ENCODE results near the gene OPA3. TPM values are rescaled to one million over a fixed set of nuclear protein-coding genes. Genes with fewer than 3 reads are reported as not detected.
"Not testable (repeated sequence)": the region's sequence is repeated elsewhere in the genome, so short reads cannot be mapped to it uniquely, and the experiment has no call there.

Gene OPA3
- total RNA-seq, 4 donors from 2014 or later: 5.4 to 30.8 (median 17.0) TPM

GRCh38 chr19:45514376-45515051, 70.1 kb downstream of the OPA3 start:
- no peak overlapping the region for H3K4me3 ChIP-seq (replicated peaks in 1 of 3)
- 80 to 84% methylated on average over 6 to 8 of the region's 13 CpGs for WGBS, 2 donors
- no peak for DNase-seq
- H3K9me3 ChIP-seq: no peaks in the 10 kb centered on the region
- intact Hi-C loops (cut with DNase I): no loop called here
- peaks cover 15 to 27% of the 10 kb centered on the region in 2 donors for H3K4me1 ChIP-seq
- TF ChIP-seq CTCF (IDR thresholded peaks at IDR 0.05) (no peak), POLR2A (IDR thresholded peaks at IDR 0.05) (no peak)
- H3K27ac ChIP-seq: peak overlapping the region in 2 of 3 donors; percentile 32 to 41
- H3K27me3 ChIP-seq: no peaks in the 10 kb centered on the region
- H3K36me3 ChIP-seq: peaks cover 9 to 12% of the 10 kb centered on the region in 2 donors

- H3K27me3 ChIP-seq: no peaks in the 10 kb centered on the region
- intact Hi-C loops (cut with DNase I): no loop called here
- peaks cover 23 to 29% of the 10 kb centered on the region in 2 donors for H3K4me1 ChIP-seq
- H3K4me3 ChIP-seq (replicated peaks in 1 of 3): no peak overlapping the region
- H3K9me3 ChIP-seq: no peaks in the 10 kb centered on the region
- H3K27ac ChIP-seq: no peak overlapping the region
- DNase-seq: no peak
- peaks cover 0 to 5% of the 10 kb centered on the region in 2 donors for H3K36me3 ChIP-seq
- WGBS, 2 donors: 91 to 93% methylated on average over 6 of the region's 6 CpGs
- no peak for TF ChIP-seq CTCF (IDR thresholded peaks at IDR 0.05)
These were observed 71.6 kb downstream of the OPA3 start for GRCh38 chr19:45512881-45513483.

- Histone ChIP-seq H3K4me3 (replicated peaks in 1 of 3) (no peak overlapping the region), H3K27ac (no peak overlapping the region)
- WGBS, 2 donors: 90% methylated on average over 5 of the region's 5 CpGs
These were observed 73.5 kb downstream of the OPA3 start for GRCh38 chr19:45511074-45511473.

GRCh38 chr19:45510352-45510751, 74.2 kb downstream of the OPA3 start:
- 86 to 88% methylated on average over 11 of the region's 11 CpGs for WGBS, 2 donors
- peaks cover 26 to 34% of the 10 kb centered on the region in 2 donors for H3K4me1 ChIP-seq
- H3K27me3 ChIP-seq; intact Hi-C loops (cut with DNase I); H3K4me3 ChIP-seq (replicated peaks in 1 of 3); H3K9me3 ChIP-seq; H3K27ac ChIP-seq; DNase-seq; H3K36me3 ChIP-seq: not testable (repeated sequence)

More at GRCh38 chr19:45511074-45511473, 73.5 kb downstream of the OPA3 start:
- DNase-seq: no peak
- TF ChIP-seq POLR2A (IDR thresholded peaks at IDR 0.05) (no peak), CTCF (IDR thresholded peaks at IDR 0.05) (no peak)
- Histone ChIP-seq H3K4me1 (peaks cover 25 to 32% of the 10 kb centered on the region in 2 donors), H3K36me3 (no peaks in the 10 kb centered on the region), H3K9me3 (no peaks in the 10 kb centered on the region), H3K27me3 (no peaks in the 10 kb centered on the region)
- intact Hi-C loops (cut with DNase I): no loop called here

GRCh38 chr19:45509692-45510015, 74.9 kb downstream of the OPA3 start:
- intact Hi-C loops (cut with DNase I): no loop called here

More at GRCh38 chr19:45509692-45510015, 74.9 kb downstream of the OPA3 start:
- H3K27ac ChIP-seq: peak overlapping the region; percentile 75 to 92 (median 88)
- WGBS, 2 donors: 14 to 21% methylated on average over 2 to 3 of the region's 3 CpGs
- DNase-seq: no peak
- H3K9me3 ChIP-seq: no peaks in the 10 kb centered on the region
- TF ChIP-seq POLR2A (IDR thresholded peaks at IDR 0.05) (no peak), CTCF (IDR thresholded peaks at IDR 0.05) (no peak)
- H3K27me3 ChIP-seq: no peaks in the 10 kb centered on the region
- H3K4me1 ChIP-seq: peaks cover 26 to 30% of the 10 kb centered on the region in 2 donors
- H3K4me3 ChIP-seq (replicated peaks in 1 of 3): peak overlapping the region in 2 of 3 donors; percentile 88 to 100
- no peaks in the 10 kb centered on the region for H3K36me3 ChIP-seq
